Muscle layer of colon (tissue), 2 donors: ENCODE measurements around the gene PI4KA.
"Not testable (repeated sequence)": the region's sequence is repeated elsewhere in the genome, so short reads cannot be mapped to it uniquely, and the experiment has no call there.

Experiments used
- H3K27ac ChIP-seq: one replicate; pipeline ENCODE4 v1.7.0; 2013; ENCODE audit warnings: low read depth, mild to moderate bottlenecking, low read length, moderate library complexity
- H3K27me3 ChIP-seq, 2 donors: one replicate each; pipeline ENCODE4 v1.7.0; 2013; ENCODE audit warnings: low read length in 2 of 2, mild to moderate bottlenecking in 2 of 2; ENCODE audit not compliant: insufficient read depth in 2 of 2, control insufficient read depth in 1 of 2
- H3K36me3 ChIP-seq: one replicate; pipeline ENCODE4 v1.7.0; 2013; ENCODE audit warnings: mild to moderate bottlenecking, low read length; ENCODE audit not compliant: insufficient read depth
- H3K4me1 ChIP-seq: one replicate; pipeline ENCODE4 v1.7.0; 2013; ENCODE audit warnings: mild to moderate bottlenecking, low read length; ENCODE audit not compliant: insufficient read depth
- H3K4me3 ChIP-seq, 2 donors: one replicate each; pipeline ENCODE4 v1.7.0; 2013; ENCODE audit warnings: low read length in 2 of 2, low read depth in 1 of 2, mild to moderate bottlenecking in 1 of 2, moderate library complexity in 1 of 2
- H3K9ac ChIP-seq: one replicate; pipeline ENCODE4 v1.7.0; 2013; ENCODE audit warnings: low read length
- H3K9me3 ChIP-seq: one replicate; pipeline ENCODE4 v1.7.0; 2013; ENCODE audit warnings: mild to moderate bottlenecking, low read length
- donor health status: abdominal sarcoma.
- donor health status: Adenocarcinoma of cecum.

Gene PI4KA

GRCh38 chr22:20674998-20675397 is 183.6 kb downstream of the PI4KA start:
- H3K9ac ChIP-seq, result no peak overlapping the region
- peaks cover 0 to 16% of the 10 kb centered on the region in 2 donors for H3K27me3 ChIP-seq
- peaks cover 3% of the 10 kb centered on the region for H3K9me3 ChIP-seq

GRCh38 chr22:20673295-20674195 is 185.1 kb downstream of the PI4KA start:
- no peak overlapping the region for H3K9ac ChIP-seq
- H3K27ac ChIP-seq, result no peak overlapping the region
- no peak overlapping the region for H3K4me3 ChIP-seq
- H3K4me1 ChIP-seq, result no peaks in the 10 kb centered on the region
- H3K36me3 ChIP-seq, result no peaks in the 10 kb centered on the region
- peaks cover 3% of the 10 kb centered on the region for H3K9me3 ChIP-seq
- H3K27me3 ChIP-seq, result peaks cover 0 to 16% of the 10 kb centered on the region in 2 donors

More at GRCh38 chr22:20674998-20675397, 183.6 kb downstream of the PI4KA start:
- no peaks in the 10 kb centered on the region for H3K4me1 ChIP-seq
- no peak overlapping the region for H3K4me3 ChIP-seq
- no peak overlapping the region for H3K27ac ChIP-seq
- H3K36me3 ChIP-seq, result no peaks in the 10 kb centered on the region

- Histone ChIP-seq H3K36me3 (no peaks in the 10 kb centered on the region), H3K27me3 (peaks cover 0 to 16% of the 10 kb centered on the region in 2 donors), H3K4me3 (no peak overlapping the region)
Measured at GRCh38 chr22:20672732-20673131, 185.9 kb downstream of the PI4KA start.

GRCh38 chr22:20672082-20672424 is 186.6 kb downstream of the PI4KA start:
- H3K4me1 ChIP-seq, result no peaks in the 10 kb centered on the region
- H3K9me3 ChIP-seq, result peaks cover 3% of the 10 kb centered on the region
- H3K27ac ChIP-seq, result no peak overlapping the region

More at GRCh38 chr22:20672732-20673131, 185.9 kb downstream of the PI4KA start:
- no peak overlapping the region for H3K9ac ChIP-seq
- H3K27ac ChIP-seq, result no peak overlapping the region
- peaks cover 3% of the 10 kb centered on the region for H3K9me3 ChIP-seq
- H3K4me1 ChIP-seq, result no peaks in the 10 kb centered on the region

GRCh38 chr22:20671409-20672081 is 187.1 kb downstream of the PI4KA start:
- no peaks in the 10 kb centered on the region for H3K4me1 ChIP-seq

More at GRCh38 chr22:20672082-20672424, 186.6 kb downstream of the PI4KA start:
- Histone ChIP-seq H3K27me3 (peaks cover 0 to 16% of the 10 kb centered on the region in 2 donors), H3K4me3 (no peak overlapping the region), H3K9ac (no peak overlapping the region), H3K36me3 (no peaks in the 10 kb centered on the region)

GRCh38 chr22:20670457-20671261 is 188.0 kb downstream of the PI4KA start:
- not testable (repeated sequence) for H3K36me3 ChIP-seq, H3K4me3 ChIP-seq, H3K9ac ChIP-seq

More at GRCh38 chr22:20671409-20672081, 187.1 kb downstream of the PI4KA start:
- Histone ChIP-seq H3K27me3 (peaks cover 0 to 16% of the 10 kb centered on the region in 2 donors), H3K27ac (no peak overlapping the region), H3K9me3 (peaks cover 3% of the 10 kb centered on the region), H3K4me3 (no peak overlapping the region), H3K9ac (no peak overlapping the region), H3K36me3 (no peaks in the 10 kb centered on the region)

GRCh38 chr22:20669884-20670283 is 188.7 kb downstream of the PI4KA start:
- H3K4me1 ChIP-seq, H3K36me3 ChIP-seq, H3K27ac ChIP-seq, H3K9me3 ChIP-seq, H3K4me3 ChIP-seq, H3K9ac ChIP-seq: not testable (repeated sequence)
- H3K27me3 ChIP-seq, result peaks cover 0 to 16% of the 10 kb centered on the region in 2 donors

More at GRCh38 chr22:20670457-20671261, 188.0 kb downstream of the PI4KA start:
- H3K4me1 ChIP-seq, H3K27ac ChIP-seq, H3K9me3 ChIP-seq: not testable (repeated sequence)
- peaks cover 0 to 16% of the 10 kb centered on the region in 2 donors for H3K27me3 ChIP-seq

GRCh38 chr22:20669471-20669870 is 189.1 kb downstream of the PI4KA start:
- not testable (repeated sequence) for H3K4me1 ChIP-seq, H3K36me3 ChIP-seq, H3K9me3 ChIP-seq, H3K27ac ChIP-seq, H3K9ac ChIP-seq, H3K4me3 ChIP-seq
- peaks cover 0 to 16% of the 10 kb centered on the region in 2 donors for H3K27me3 ChIP-seq

GRCh38 chr22:20668769-20669168 is 189.8 kb downstream of the PI4KA start:
- not testable (repeated sequence) for H3K4me3 ChIP-seq, H3K9ac ChIP-seq, H3K4me1 ChIP-seq, H3K9me3 ChIP-seq, H3K27ac ChIP-seq, H3K36me3 ChIP-seq
- H3K27me3 ChIP-seq, result peaks cover 0 to 16% of the 10 kb centered on the region in 2 donors

GRCh38 chr22:20668226-20668625 is 190.4 kb downstream of the PI4KA start:
- H3K4me1 ChIP-seq, H3K9me3 ChIP-seq, H3K36me3 ChIP-seq, H3K9ac ChIP-seq, H3K4me3 ChIP-seq, H3K27ac ChIP-seq: not testable (repeated sequence)
- H3K27me3 ChIP-seq, result peaks cover 0 to 16% of the 10 kb centered on the region in 2 donors

- H3K4me1 ChIP-seq, result not testable (repeated sequence)
Measured at GRCh38 chr22:20667548-20667947, 191.1 kb downstream of the PI4KA start.

More at GRCh38 chr22:20667548-20667947, 191.1 kb downstream of the PI4KA start:
- not testable (repeated sequence) for H3K27ac ChIP-seq, H3K9ac ChIP-seq, H3K36me3 ChIP-seq, H3K4me3 ChIP-seq, H3K9me3 ChIP-seq
- peaks cover 0 to 16% of the 10 kb centered on the region in 2 donors for H3K27me3 ChIP-seq
